GM21619 (cell line): Measurements from ENCODE around the gene CGNL1.

Experiments used
- ATAC-seq: cut with Tn5 transposase; IDR thresholded peaks from one replicate; pipeline ENCODE4 v1.9.1; 2021; ENCODE audit not compliant: unreplicated experiment

CGNL1 gene

GRCh38 chr15:57591822-57592367, 215.6 kb downstream of the CGNL1 start, which contains the start of gene MYZAP:
MYZAP (plus strand) TSS chr15:57591904; CDS start chr15:57592035, 131 bp downstream.
- no peak for ATAC-seq

DNA sequence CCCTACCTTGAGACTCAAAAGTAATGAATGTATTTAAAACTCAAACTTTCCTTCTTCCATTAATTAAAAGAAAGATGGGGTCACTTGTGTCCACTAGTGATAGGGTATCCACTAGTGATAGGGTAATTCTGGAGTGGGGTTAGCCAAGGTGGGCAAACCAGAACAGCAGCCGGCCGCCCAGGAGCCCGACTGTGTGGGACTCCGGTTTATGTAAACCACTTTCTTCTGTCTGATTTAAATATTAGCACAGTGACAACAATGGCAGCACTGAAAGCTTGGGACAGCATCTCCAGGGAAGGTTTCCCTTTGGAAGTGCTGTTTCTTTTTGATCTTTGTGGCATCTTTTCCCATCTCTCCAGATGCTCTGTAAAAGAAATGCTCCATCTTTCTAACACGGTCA, 216.1 kb downstream of the CGNL1 start:
- ATAC-seq, result no peak

GRCh38 chr15:57592836-57593420, 216.6 kb downstream of the CGNL1 start:
- no peak for ATAC-seq

GRCh38 chr15:57594479-57594878, 218.2 kb downstream of the CGNL1 start:
- no peak for ATAC-seq

- no peak for ATAC-seq
These were observed 218.9 kb downstream of the CGNL1 start for GRCh38 chr15:57595011-57595866.

GRCh38 chr15:57596301-57596855, 220.1 kb downstream of the CGNL1 start:
- no peak for ATAC-seq

- no peak for ATAC-seq
These were observed 220.7 kb downstream of the CGNL1 start for GRCh38 chr15:57596978-57597377.

DNA sequence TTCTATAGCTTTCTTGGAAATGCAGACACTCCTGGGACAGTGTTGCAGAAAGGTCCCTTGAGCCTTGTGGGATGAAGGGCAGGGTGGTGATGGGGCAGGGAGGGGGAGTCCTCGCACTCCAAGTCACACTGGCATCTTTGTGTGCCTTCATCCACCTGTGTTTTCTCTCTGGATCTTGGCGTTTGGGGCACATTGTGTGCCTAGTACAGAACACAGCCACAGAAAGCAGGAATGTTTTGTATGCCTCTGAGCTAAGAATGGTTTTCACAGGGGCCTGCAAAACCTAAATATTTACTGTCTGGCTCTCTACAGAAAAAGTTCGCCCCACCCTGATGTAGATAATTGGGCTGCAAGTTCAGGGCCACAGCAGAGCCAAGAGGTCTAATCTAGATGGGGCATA, 221.1 kb downstream of the CGNL1 start:
- ATAC-seq, result no peak

DNA sequence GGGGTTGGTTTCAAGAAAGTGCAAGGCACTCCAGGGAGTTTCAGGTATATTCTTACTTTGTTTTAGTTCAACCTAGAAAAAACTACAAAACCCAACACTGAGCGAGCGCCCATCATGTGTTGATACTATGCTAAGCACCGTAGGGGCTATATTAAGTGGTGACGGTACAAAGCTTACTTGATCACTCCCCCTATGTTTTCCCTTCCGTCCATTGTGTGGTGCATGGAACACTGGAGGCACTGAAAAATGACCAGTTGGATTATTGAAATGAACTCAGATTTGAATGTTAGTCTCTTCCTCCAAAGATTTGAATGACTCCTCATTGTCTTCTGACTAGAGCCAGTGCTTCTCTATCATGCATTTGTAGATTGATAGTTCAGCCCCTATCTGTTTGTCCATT, 222.0 kb downstream of the CGNL1 start:
- ATAC-seq, result no peak

DNA sequence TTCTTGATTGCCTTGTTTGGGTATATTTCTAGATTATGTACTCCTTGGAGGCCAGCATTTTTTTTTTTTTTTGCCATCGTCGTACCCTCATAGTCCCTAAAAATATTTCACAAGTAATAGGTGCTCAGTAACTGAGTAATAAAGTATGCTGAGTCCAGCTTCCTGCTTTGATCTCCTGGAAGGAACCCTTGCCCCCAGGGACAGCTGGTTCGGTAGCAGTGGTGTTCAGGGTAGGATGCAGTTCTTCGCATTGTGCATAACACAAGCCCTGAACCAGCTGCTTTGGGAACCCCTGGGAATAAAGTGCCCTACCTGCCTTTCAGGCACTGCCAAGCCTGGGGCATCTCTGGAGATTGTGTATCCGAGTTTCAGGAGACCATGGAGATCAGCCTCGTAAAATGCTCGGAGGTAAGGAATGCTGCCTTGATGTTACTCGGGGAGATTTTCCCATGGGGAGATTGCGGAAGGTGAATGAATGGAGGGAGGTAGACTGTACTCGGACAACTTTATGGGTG, 223.0 kb downstream of the CGNL1 start:
- ATAC-seq, result no peak

DNA sequence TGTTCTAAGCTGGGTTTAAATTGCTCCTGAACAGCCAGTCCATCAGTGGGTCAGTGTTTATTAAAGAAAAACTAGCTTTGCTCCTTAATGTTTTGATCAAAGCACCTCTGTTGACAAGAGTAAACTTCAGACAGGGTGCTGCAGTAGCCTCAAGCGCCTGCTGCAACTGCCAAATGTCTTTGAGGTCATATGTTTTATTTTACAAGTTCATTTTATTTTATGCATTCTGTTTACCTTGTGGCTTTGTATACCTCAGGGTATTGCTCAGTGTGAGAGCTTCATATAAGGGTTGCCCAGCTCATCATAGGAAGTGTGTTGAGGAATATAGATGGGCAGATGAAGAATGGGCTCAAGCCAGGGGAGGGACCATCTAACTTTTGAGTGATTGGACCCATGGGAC, 223.9 kb downstream of the CGNL1 start:
- ATAC-seq, result no peak
